GM21528 (cell line): ENCODE measurements around the gene VSTM2L.

Experiments
- ATAC-seq: cut with Tn5 transposase; IDR thresholded peaks from one replicate; pipeline ENCODE4 v1.9.1; 2021; ENCODE audit warnings: mild to moderate bottlenecking, moderate library complexity; ENCODE audit not compliant: unreplicated experiment, low FRiP score

Gene VSTM2L

DNA sequence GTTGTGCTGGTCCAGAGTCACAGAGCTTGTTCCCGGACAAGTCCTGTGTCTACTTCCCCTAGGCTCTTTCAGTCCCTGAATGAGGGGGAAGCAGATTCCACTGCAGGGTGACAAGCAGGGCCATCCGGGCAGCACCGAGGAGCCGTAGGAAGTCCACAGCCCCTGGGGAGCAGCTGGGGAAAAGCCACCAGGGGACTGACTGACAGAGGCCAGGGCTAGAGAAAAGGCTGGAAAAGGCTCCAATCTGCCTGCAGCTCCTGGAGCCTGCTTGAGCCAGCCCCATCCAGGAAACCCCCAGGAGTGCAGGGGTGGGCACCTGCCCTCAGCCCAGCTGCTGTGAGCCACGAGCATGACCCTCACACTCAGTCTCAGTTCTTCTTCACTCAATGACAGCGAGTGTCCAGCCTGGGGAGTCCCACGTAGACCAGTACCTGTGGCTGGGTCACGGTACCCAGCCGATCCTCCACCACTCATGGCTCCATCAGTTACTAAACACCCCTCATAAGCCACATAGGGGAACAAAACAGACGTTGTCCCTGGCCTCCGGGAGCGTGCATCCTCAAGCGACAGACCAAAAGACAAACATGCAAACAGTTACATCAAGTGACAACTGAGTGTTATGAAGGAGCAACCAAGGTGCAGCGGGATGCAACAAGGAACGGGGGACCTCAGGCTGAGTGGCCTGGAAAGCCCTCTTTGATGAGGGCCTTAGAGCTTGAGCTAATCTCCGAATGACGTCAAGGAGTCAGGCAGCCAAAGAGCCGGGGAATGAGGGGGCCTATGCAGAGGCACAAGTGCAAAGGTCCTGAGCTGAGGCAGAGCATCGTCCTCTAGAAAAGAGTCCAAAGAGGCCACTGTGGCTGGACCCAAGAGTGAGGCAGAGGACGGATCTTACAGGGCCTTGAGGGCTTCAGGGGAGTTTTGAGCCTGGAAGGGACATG lies 24.8 kb upstream of the VSTM2L start:
- no peak for ATAC-seq

GRCh38 chr20:37878835-37879599 lies 23.9 kb upstream of the VSTM2L start:
- no peak for ATAC-seq

DNA sequence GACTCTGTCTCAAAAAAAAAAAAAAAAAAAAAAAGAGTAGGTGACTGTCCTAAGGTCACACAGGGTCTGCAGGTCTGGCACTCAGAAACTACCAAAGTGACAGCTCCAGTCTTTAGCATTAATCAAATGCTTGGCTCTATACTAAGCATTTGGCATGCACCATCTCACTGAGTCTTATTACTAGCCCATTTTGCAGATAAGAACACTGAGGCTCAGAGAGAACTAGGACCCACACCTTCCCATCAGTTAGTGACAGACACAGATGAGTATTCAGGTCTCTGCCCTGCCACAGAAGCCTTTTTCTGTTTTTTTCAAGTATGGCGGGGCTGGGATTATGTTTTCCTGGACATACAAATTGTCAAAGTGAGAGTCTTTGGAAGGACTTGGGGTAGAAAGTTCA lies 23.1 kb upstream of the VSTM2L start:
- no peak for ATAC-seq

DNA sequence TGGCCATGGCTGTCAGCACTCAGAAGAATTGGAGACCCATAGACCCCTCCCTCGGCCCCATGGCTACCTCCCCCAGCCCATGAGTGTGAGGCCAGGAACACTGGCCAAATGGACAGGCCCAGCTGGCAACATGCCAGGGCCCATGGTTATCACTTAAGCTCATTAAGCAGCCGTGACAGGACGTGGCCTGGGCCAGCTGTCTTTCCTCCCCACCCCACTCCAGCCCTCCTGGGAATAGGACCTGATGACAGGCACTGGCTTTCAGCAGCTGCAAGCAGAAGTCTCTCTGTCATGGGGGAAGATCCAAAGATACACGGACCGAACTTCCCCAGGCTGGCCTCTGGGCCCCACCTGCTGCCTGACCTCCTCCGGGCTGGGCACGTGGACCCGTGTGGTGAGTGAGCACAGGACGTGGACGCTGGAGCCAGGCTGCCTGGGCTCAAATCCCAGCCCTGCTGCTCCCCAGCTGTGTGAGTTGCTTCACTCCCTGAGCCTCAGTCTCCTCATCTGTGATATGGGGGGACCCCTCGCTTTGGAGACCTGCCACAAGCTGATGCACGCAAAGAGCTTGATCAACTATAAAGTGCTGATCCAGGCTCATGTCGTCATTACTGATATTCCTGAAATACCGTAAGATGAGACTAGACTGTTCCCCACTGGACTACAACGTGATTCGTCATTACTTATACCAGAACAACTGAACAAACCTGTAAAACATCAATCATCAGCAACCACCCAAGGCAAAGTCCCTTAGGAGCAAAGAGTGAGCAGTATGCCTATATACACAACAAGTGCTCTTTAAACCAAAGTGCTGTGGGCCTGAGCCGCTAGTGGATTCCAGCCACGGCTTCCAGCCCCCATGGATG lies 22.0 kb upstream of the VSTM2L start:
- no peak for ATAC-seq

DNA sequence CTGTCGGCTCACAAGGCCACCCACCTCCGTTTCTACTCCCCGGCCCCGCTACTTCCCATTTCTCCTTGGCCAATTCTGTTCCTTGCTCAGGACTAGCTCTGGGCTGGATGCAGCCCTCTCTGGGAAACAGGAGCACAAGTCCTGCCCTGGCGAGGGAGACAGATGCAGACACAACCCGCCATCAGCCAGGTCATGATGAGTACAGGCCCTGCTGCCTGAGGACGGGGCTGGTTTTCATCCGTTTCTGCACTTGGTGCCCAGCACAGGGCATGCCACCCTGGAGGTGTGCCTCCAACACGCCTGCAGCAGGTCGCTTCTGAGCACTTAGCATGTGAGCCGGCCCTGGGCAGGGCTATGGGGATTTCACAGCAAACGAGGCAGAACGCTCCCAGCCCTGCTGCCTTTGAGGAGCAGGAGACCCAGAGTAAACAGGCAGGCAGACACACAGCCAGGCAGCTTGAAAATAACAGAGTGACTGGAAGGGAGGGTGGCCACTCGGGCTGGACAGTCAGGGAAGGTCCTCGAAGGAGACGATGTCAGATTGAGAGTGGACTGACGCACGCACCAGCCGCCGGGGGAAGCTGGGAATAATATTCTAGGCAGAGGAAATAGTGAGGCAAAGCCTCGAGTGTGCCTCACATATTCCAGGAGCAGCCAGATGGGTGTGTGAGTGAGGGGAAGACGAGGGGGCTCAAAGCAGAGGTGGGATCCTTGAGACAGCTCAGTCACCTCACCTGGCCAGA lies 21.2 kb upstream of the VSTM2L start:
- ATAC-seq = no peak

DNA sequence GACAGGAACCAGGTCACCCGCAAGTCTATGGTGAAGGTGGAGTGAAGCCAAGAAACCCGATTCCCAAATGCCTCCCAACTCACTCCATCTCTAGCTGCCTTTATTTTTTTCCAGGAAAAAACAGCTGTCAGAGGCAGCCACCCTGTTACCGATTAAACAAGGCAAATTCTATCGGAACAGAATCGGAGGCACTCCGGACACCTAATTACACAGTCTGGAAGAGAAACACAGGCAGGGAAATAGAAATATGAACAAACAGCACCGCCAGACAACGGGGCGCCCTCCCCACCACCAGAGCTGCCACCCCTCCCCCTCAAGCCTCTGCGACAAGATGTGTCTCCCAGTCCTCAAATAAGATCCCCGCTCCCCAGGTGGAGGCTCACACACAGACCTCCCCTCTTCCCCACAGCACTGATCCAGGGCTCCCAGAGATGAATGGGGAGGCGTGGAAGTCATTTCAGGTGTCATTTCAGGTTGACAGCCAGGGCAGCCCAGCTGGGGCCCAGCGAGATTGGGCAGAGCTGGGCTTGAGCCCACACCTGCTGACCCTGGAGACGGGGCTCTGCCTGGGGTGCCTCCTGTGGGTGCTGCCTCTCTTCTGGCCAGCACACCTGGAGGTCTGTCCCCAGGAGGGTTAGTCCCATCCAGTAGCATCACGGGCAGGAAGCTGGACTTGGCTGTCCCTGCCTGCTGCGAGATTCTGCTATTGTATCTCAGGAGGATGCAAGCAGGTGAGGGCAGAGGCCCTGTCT lies 19.8 kb upstream of the VSTM2L start:
- ATAC-seq = no peak

- no peak for ATAC-seq
These were observed 17.9 kb upstream of the VSTM2L start for GRCh38 chr20:37885042-37885441.

DNA sequence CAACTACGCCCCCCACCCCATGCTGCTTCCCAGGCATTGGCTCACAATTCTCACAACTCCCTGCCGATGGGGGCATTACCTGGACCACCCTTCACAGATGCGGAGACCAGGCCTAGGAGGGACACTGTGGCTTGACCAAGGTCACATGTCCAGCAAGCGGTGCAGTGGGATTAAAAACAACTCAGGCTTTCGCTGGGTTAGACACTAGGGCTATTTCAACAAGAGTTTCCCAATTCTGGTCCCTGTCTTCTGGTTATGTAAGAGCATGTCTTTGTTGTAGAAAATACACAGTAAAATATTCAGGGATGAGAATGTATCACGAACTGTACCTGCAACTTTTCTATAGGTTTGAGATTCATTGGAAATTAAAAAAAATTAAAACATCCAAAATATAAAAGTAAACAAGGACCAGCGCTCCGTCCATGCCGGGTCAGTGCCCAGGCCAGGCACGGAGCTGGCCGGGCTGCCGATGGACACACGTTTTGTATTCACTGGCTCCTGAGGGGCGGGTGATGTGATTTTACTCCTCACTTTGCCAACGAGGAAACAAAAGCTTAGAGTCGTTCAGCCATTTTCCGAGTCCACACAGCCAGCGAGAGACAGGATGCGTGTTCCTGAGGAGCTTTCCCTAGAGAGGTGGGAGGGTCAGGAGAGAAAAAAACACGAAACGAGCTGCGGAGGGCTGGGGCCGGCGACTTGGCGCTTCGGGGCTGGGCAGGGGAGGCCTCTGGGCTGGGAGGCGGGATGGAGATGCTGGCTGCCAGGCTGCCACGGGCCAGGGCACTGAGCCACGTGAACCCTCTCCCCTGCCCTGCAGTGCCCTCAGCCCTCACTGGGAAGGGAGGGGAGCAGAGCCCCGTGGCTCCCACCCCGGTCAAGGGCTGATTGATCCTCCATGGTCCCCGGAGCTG lies 17.1 kb upstream of the VSTM2L start:
- ATAC-seq = no peak

GRCh38 chr20:37886851-37887297 lies 16.1 kb upstream of the VSTM2L start:
- no peak for ATAC-seq

GRCh38 chr20:37888641-37889040 lies 14.3 kb upstream of the VSTM2L start:
- ATAC-seq = no peak

DNA sequence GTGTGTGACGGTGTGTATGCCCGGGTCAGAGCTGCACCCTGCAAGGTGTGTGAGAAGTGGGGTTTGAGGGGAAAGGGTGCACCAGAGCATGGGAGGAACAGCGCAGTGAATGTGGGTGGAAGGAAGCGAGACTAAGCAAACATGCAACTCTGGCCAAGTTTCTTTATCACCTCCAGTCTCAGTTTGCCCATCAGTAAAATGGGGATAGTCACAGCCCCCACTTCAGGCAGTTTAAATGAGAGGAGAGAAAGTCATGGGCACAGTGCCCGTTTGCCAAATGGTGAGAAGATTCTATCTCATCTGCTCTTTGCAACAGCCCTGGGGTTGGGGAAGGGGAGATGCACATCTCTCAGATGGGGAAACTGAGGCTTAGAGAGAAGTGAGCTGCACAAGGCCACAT lies 12.8 kb upstream of the VSTM2L start:
- ATAC-seq = no peak

DNA sequence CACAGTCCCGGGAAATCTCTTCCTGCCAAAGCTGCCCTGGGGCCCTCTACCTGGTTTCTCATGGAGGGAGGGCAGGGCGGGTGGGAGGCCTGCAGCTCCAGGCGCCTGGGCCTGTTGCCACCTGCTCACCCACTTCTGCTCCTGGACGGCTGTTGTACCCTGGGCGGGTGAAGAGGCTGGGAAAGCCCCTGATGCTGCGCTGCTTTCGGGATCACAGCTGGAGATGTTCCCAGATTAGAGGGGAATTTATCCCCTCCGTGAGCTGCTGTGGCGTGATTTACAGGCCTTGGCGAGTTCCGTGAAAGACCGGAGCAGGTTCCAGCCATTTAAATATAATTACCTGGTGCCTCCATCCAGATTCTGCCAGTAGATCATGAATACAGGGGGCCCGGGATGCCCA lies 12.3 kb upstream of the VSTM2L start:
- no peak for ATAC-seq

- ATAC-seq = no peak
These were observed 10.9 kb upstream of the VSTM2L start for GRCh38 chr20:37892001-37892400.

DNA sequence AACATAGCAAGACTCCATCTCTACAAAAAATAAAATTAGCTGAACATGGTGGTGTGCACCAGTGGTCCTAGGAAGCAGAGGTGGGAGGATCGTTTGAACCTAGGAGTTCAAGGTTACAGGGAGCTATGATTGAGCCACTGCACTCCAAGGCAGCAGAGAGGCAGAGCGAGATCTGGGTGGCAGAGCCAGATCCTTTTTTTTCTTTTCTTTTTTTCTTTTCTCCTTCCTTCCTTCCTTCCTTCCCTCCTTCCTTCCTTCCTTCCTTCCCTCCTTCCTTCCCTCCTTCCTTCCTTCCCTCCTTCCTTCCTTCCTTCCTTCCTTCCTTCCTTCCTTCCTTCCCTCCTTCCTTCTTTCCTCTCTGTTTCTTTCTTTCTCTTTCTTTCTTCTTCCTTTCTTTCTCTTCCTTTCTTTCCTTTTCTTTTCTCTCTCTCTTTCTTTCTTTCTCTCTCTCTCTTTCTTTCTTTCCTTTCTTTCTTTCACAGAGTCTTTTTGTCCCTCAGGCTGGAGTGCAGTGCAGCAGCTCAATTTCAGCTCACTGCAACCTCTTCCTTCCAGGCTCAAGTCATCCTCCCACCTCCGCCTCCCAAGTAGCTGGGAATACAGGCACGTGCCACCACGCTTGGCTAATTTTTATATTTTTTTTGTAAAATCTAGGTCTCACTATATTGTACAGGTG lies 9.2 kb upstream of the VSTM2L start:
- ATAC-seq = no peak

DNA sequence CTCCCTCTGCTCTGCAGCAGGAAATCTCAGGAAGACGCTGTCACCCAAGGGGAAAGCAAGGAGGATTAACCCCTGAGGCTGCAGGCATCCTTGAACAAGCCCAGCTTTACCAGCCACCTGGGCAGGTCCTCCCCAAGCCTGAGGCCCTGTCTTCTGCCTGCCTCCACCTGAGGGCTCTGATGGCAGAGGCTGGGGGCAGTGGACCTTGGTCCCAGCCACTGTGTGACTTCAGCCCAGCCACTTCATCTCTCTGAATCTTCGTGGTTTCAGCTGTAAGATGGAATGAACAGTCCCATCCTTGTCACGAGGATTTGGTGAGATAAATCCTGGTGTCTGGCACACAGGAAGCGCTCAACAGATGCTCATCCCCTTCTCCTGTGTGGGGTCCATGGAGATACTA lies 8.5 kb upstream of the VSTM2L start:
- no peak for ATAC-seq

DNA sequence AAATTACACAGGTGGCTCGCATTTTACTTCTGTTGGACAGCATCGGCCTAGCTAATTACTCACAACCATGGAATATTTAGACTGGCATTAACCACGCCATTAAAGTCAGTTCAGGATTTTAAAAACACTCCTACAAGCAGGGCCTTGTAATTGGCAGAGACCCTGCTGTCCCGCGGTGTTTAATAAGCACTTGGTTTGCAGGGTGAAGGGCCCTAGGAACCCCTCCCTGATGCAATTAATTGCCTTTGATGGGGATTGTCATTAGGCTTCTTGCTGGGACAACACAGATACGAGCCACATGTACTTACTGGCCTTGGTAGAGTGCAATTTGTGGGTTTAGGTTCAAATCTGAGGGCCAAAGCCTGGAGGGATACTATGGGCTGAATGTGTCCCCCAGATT lies 7.8 kb upstream of the VSTM2L start:
- ATAC-seq = no peak

GRCh38 chr20:37896932-37897548 lies 5.9 kb upstream of the VSTM2L start:
- no peak for ATAC-seq
